ENCODE results near the gene BCAR1.

BCAR1 gene

GRCh38 chr16:75192606-75193264 lies 58.7 kb downstream of the BCAR1 start:
- Histone ChIP-seq H3K27ac (ENCODE audit: low read depth in 2 of 2, low read length in 2 of 2) (no peak overlapping the region), H3K9ac (ENCODE audit: low read depth in 1 of 2, low read length in 2 of 2) (no peak overlapping the region), H3K4me3 (ENCODE audit: low read length in 2 of 2) (no peak overlapping the region), H3K27me3 (ENCODE audit: control insufficient read depth in 2 of 2, insufficient read depth in 2 of 2, low read length in 2 of 2) (peaks cover 2% of the 10 kb centered on the region in 2 donors), H3K4me1 (ENCODE audit: control insufficient read depth in 2 of 2, insufficient read depth in 2 of 2, low read length in 2 of 2) (peaks cover 3 to 14% of the 10 kb centered on the region in 2 donors), H3K9me3 (ENCODE audit: control insufficient read depth in 2 of 2, low read length in 2 of 2) (no peaks in the 10 kb centered on the region), H3K36me3 (ENCODE audit: control insufficient read depth in 2 of 2, insufficient read depth in 2 of 2, low read length in 2 of 2) (no peaks in the 10 kb centered on the region)

DNA sequence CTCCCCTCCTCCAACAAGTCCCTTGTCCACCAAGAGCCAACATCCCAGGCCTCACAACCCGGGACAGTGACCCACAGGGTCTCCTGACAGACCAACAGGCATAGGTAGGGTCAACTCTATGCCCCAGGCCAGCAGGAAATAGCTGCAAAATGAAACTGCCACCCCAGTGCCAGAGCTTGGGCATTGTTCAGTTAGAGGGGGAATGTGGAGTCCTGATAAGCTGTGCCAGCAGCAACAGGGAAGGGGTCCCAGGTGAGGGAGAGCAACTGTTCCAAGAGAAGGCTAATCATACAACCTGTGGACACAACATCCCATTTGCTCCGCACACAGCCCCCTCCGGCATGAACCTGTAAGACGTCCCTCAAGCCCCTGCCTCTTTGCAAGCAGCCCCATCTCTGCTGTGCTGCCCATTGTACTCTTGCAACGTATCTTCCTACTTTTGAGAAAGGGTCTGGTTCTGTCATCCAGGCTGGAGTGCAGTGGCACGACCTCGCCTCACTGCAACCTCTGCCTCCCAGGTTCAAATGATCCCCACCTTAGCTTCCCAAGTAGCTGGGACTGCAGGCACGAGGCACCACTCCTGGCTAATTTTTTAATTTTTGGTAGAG lies 61.7 kb downstream of the BCAR1 start:
- Histone ChIP-seq H3K9ac (ENCODE audit: low read depth in 1 of 2, low read length in 2 of 2) (no peak overlapping the region), H3K36me3 (ENCODE audit: control insufficient read depth in 2 of 2, insufficient read depth in 2 of 2, low read length in 2 of 2) (no peaks in the 10 kb centered on the region), H3K9me3 (ENCODE audit: control insufficient read depth in 2 of 2, low read length in 2 of 2) (no peaks in the 10 kb centered on the region), H3K4me3 (ENCODE audit: low read length in 2 of 2) (no peak overlapping the region), H3K27me3 (ENCODE audit: control insufficient read depth in 2 of 2, insufficient read depth in 2 of 2, low read length in 2 of 2) (no peaks in the 10 kb centered on the region), H3K27ac (ENCODE audit: low read depth in 2 of 2, low read length in 2 of 2) (no peak overlapping the region), H3K4me1 (ENCODE audit: control insufficient read depth in 2 of 2, insufficient read depth in 2 of 2, low read length in 2 of 2) (peaks cover 3 to 13% of the 10 kb centered on the region in 2 donors)

DNA sequence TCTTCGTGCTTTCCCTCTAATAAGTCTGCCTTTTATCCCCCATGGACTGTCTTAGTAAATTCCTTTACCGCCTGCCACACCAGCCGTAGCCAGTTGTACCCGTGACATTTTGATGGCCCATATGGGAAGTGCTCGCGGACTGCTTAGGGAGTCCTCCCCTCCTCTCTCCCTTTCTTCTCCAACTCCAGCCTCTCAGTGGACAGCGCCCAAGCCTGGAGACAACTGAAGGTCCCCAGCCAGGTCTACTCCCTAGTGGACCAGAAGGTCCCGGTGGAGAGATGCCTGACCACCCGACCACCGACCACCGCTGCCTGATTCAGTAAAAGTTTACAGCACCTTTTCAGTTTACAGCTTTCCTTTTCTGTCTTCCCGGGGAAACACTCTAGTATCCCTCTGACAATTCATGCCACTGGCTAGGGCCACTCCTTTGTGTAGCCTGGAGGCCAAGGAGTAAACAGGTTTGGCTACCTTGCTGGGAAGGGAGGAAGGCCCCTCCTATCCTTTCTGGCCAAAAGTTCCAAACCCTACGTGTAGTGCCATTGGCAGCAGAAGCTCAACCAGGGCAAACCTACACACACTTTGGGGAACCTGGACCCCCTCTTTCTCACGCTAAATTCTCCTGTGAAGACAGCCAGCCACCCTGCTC lies 62.5 kb downstream of the BCAR1 start:
- Histone ChIP-seq H3K36me3 (ENCODE audit: control insufficient read depth in 2 of 2, insufficient read depth in 2 of 2, low read length in 2 of 2) (no peaks in the 10 kb centered on the region), H3K27ac (ENCODE audit: low read depth in 2 of 2, low read length in 2 of 2) (no peak overlapping the region), H3K4me1 (ENCODE audit: control insufficient read depth in 2 of 2, insufficient read depth in 2 of 2, low read length in 2 of 2) (peaks cover 3 to 13% of the 10 kb centered on the region in 2 donors), H3K9ac (ENCODE audit: low read depth in 1 of 2, low read length in 2 of 2) (no peak overlapping the region), H3K4me3 (ENCODE audit: low read length in 2 of 2) (no peak overlapping the region), H3K9me3 (ENCODE audit: control insufficient read depth in 2 of 2, low read length in 2 of 2) (no peaks in the 10 kb centered on the region), H3K27me3 (ENCODE audit: control insufficient read depth in 2 of 2, insufficient read depth in 2 of 2, low read length in 2 of 2) (no peaks in the 10 kb centered on the region)

DNA sequence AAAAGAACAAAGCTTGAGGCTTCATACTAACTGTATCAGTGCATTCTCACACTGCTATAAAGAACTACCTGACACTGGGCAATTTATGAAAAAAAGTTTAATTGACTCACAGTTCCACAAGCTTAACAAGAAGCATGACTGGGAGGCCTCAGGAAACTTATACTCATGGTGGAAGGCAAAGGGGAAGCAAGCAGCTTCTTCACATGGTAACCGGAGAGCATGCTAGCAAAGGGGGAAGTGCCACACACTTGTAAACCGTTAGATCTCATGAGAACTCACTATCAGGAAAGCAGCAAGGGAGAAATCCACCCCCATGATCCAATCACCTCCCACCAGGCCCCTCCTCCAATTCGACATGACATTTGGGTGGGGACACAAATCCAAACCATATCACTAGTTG lies 69.8 kb downstream of the BCAR1 start:
- no peaks in the 10 kb centered on the region for H3K4me1 ChIP-seq (ENCODE audit: control insufficient read depth in 2 of 2, insufficient read depth in 2 of 2, low read length in 2 of 2)
- H3K36me3 ChIP-seq (ENCODE audit: control insufficient read depth in 2 of 2, insufficient read depth in 2 of 2, low read length in 2 of 2) = no peaks in the 10 kb centered on the region
- no peak overlapping the region for H3K27ac ChIP-seq (ENCODE audit: low read depth in 2 of 2, low read length in 2 of 2)
- no peaks in the 10 kb centered on the region for H3K27me3 ChIP-seq (ENCODE audit: control insufficient read depth in 2 of 2, insufficient read depth in 2 of 2, low read length in 2 of 2)
- H3K4me3 ChIP-seq (ENCODE audit: low read length in 2 of 2) = no peak overlapping the region
- H3K9ac ChIP-seq (ENCODE audit: low read depth in 1 of 2, low read length in 2 of 2) = no peak overlapping the region
- H3K9me3 ChIP-seq (ENCODE audit: control insufficient read depth in 2 of 2, low read length in 2 of 2) = peaks cover under 1 to 5% of the 10 kb centered on the region in 2 donors

GRCh38 chr16:75179208-75179607 lies 72.2 kb downstream of the BCAR1 start:
- Histone ChIP-seq H3K4me3 (ENCODE audit: low read length in 2 of 2) (no peak overlapping the region), H3K27ac (ENCODE audit: low read depth in 2 of 2, low read length in 2 of 2) (no peak overlapping the region), H3K27me3 (ENCODE audit: control insufficient read depth in 2 of 2, insufficient read depth in 2 of 2, low read length in 2 of 2) (no peaks in the 10 kb centered on the region), H3K9ac (ENCODE audit: low read depth in 1 of 2, low read length in 2 of 2) (no peak overlapping the region), H3K36me3 (ENCODE audit: control insufficient read depth in 2 of 2, insufficient read depth in 2 of 2, low read length in 2 of 2) (no peaks in the 10 kb centered on the region), H3K9me3 (ENCODE audit: control insufficient read depth in 2 of 2, low read length in 2 of 2) (peaks cover 4 to 9% of the 10 kb centered on the region in 2 donors), H3K4me1 (ENCODE audit: control insufficient read depth in 2 of 2, insufficient read depth in 2 of 2, low read length in 2 of 2) (no peaks in the 10 kb centered on the region)
